KOPT-K1 (cell line): ENCODE results near the gene NR1D1.
"Not testable (repeated sequence)": the region's sequence is repeated elsewhere in the genome, so short reads cannot be mapped to it uniquely, and the experiment has no call there.

Experiments used
- H3K27ac ChIP-seq: fragments of 200-600 bp; sonication (generic); 2 replicates; pipeline ENCODE4 v1.5.1; 2016; ENCODE audit warnings: antibody characterized with exemption, mild to moderate bottlenecking, low read depth, low read length; ENCODE audit not compliant: poor library complexity, severe bottlenecking
- H3K36me3 ChIP-seq: fragments of 200-600 bp; sonication (generic); 2 replicates; pipeline ENCODE4 v1.5.1; 2017; ENCODE audit warnings: antibody characterized with exemption, mild to moderate bottlenecking, low read length, moderate library complexity; ENCODE audit not compliant: insufficient read depth
- H3K9me3 ChIP-seq: fragments of 200-600 bp; sonication (generic); 2 replicates; pipeline ENCODE4 v1.5.1; 2017; ENCODE audit warnings: antibody characterized with exemption, low read length, mild to moderate bottlenecking; ENCODE audit not compliant: insufficient read depth, poor library complexity, severe bottlenecking

NR1D1 gene

DNA sequence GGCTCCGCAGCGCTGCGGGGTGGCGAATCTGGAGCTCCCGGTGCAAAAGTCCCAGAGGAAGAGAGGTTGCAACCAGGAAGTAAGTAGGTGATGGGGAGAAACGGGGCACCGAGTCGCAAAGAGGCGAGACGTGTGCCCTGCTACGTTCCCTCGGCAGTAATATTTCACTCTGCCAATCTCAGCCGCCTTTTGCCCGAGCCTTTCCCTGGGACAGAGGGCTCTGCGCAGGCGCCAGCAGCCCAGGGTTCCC is at the start of gene NR1D1:
NR1D1 (minus strand) TSS at position 171 of the 250 bp plus-strand sequence. CDS start 495 bp downstream, outside the sequence.
- peaks cover 9% of the 10 kb centered on the region; the same call in 1 of the 2 replicates for H3K36me3 ChIP-seq
- no peaks in the 10 kb centered on the region for H3K9me3 ChIP-seq
- H3K27ac ChIP-seq, result peak within 1 kb of the TSS; percentile 87

DNA sequence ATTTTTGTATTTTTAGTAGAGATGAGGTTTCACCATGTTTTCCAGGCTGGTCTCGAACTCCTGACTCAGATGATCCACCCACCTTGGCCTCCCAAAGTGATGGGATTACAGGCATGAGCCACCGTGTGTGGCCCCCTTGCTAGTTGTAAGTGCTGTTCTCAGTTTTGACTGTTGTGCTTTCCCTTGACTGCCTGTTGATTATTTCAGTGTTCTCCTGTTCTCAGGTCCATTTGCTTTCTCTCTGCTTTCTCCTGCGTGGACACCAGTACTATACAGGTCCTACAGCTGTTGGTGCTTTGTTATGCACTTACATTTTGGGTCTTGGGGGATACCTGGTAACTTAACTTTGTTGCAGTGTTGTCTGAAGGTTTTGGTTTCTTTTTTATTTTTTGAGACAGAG is 48.1 kb upstream of the NR1D1 start:
- H3K27ac ChIP-seq, result no peak overlapping the region
- H3K36me3 ChIP-seq, result peaks cover 92% of the 10 kb centered on the region
- no peaks in the 10 kb centered on the region for H3K9me3 ChIP-seq

- Histone ChIP-seq H3K36me3 (peaks cover 85% of the 10 kb centered on the region), H3K27ac (no peak overlapping the region), H3K9me3 (no peaks in the 10 kb centered on the region)
Measured at GRCh38 chr17:40145476-40145875, 45.1 kb upstream of the NR1D1 start.

DNA sequence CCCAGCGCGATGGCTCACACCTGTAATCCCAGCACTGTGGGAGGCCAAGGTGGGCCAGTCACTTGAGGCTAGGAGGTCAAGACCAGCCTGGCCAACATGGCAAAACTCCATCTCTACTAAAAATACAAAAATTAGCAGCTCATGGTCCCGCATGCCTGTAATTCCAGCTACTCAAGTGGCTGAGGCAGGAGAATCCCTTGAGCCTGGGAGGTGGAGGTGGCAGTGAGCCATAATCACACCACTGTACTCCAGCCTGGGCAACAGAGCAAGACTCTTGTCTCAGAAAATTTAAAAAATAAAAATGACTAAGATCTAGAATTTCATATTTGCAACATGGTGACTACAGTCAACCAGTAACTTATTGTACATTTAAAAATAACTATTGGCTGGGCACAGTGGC is 42.8 kb upstream of the NR1D1 start:
- peaks cover 66% of the 10 kb centered on the region for H3K36me3 ChIP-seq
- not testable (repeated sequence) for H3K27ac ChIP-seq, H3K9me3 ChIP-seq

DNA sequence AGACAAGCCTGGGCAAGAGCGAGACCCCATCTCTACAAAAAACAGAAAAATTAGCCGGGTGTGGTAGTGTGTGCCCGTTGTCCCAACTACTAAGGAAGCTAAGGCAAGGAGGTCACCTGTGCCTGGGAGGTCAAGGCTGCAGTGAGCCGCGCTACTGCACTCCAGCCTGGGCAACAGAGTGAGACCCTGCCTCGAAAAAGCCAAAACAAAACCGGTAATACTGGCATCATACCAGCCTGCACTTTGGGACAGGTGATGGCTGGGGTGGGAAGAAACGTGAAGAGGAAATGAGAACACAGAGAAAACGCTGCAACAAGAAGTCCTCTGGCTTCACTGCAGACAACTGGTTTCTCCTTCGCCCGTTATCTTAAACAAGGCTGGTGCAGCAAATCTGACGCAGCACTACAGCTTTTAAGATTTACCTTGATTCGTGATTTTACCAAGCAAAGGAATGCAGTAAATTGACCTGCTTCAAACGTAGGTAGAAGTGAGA is 39.2 kb upstream of the NR1D1 start:
- H3K36me3 ChIP-seq, result peaks cover 72% of the 10 kb centered on the region
- H3K9me3 ChIP-seq, result no peaks in the 10 kb centered on the region
- peak overlapping the region; percentile 96 for H3K27ac ChIP-seq

- no peaks in the 10 kb centered on the region for H3K9me3 ChIP-seq
- H3K27ac ChIP-seq, result no peak overlapping the region
- H3K36me3 ChIP-seq, result peaks cover 77% of the 10 kb centered on the region
Measured at GRCh38 chr17:40135817-40136216, 35.4 kb upstream of the NR1D1 start.

GRCh38 chr17:40134184-40134583 is 33.8 kb upstream of the NR1D1 start:
- H3K36me3 ChIP-seq, result peaks cover 93% of the 10 kb centered on the region
- H3K27ac ChIP-seq, result no peak overlapping the region
- no peaks in the 10 kb centered on the region for H3K9me3 ChIP-seq

DNA sequence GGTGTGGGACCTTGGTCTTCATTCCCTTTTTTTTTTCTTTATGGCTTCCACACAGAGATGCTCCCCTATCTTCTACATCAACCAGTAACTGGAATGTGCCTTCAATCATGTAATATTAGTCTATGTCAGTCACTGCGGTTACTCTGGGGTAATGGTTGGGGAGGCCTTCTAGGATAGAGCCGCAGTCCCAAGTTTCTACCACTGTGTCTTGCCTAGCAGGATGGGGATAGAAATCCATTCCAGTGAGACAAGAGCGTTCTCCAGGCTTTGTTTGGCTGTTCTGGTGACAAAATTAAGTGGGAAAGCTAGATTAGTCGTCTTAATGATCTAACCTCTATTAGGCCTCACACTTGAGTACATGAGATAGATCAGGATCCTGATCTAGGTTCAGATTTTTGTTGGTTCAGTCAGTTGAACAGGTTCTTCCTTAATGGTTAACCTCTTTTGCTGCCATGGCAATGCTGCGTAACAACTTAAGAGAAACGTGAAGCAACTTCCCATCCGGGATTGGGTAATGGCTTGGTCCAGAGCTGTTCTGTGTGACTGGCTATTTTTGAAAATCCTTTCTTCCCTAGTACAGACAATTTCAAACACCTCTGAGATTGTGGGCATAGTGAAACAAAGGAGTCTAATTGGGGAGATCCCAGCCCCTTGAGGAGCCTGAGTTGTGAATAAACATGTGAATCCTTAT is 30.1 kb upstream of the NR1D1 start:
- peaks cover 100% of the 10 kb centered on the region for H3K36me3 ChIP-seq
- H3K9me3 ChIP-seq, result no peaks in the 10 kb centered on the region
- no peak overlapping the region for H3K27ac ChIP-seq

DNA sequence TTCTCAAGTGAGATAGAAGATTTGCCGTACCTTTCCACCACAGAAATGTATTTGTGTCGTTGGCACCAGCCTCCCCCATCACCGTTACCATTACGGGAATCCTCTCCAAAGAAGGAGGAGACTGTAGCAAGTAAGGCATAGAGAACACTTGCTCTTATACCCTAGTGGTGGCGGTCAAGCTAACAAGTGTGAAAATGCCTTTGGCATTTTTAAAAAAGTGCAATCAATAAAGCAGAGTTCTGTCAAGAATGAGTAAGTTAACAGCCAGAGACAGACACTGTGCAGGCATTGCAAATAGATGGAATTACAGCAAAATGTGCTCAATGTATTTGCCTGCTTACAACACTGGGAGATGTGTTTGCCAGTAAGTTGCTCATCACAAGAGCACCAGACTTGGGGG is 29.1 kb upstream of the NR1D1 start:
- H3K27ac ChIP-seq, result no peak overlapping the region
- peaks cover 94% of the 10 kb centered on the region for H3K36me3 ChIP-seq

GRCh38 chr17:40124279-40125141 is 24.1 kb upstream of the NR1D1 start:
- Histone ChIP-seq H3K36me3 (peaks cover 44% of the 10 kb centered on the region), H3K27ac (peak overlapping the region; percentile 90), H3K9me3 (no peaks in the 10 kb centered on the region)

More for the DNA sequence above, 29.1 kb upstream of the NR1D1 start:
- no peaks in the 10 kb centered on the region for H3K9me3 ChIP-seq

GRCh38 chr17:40123811-40124114 is 23.4 kb upstream of the NR1D1 start:
- H3K9me3 ChIP-seq, result no peaks in the 10 kb centered on the region
- H3K27ac ChIP-seq, result peak overlapping the region; percentile 90
- peaks cover 37% of the 10 kb centered on the region for H3K36me3 ChIP-seq

DNA sequence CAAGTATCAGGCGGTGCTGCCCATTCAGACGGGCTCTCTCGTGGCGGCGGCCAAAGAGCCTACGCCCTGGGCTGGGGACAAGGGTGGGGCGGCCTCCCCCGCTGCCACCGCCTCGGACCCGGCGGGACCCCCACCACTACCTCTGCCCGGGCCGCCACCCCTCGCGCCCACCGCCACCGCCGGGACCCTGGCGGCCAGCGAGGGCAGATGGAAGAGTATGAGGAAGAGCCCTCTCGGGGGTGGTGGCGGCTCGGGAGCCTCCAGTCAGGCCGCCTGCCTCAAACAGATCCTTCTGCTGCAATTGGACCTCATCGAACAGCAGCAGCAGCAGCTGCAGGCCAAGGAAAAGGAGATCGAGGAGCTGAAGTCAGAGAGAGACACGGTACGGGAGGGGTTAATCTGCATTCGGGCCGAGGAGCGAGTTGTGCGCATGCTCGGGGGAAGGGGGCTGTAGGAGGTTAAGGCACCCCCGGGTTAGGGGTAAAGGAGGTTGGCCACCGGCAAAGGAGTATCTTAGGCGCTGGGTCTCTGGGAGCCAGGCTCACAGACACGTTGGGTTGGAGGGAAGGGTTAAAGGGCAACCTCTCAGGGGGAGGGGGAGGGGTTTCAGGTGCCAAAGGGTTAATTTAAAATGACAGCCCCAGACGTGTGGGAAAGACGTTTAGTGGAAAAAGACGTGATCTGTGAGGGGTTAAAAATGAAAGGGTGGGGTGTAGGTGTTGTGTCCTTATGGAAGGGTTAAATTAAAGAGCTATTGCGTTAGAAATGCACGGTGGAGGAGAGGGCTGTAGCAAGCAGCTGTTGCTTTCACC is 22.8 kb upstream of the NR1D1 start:
- peaks cover 31% of the 10 kb centered on the region for H3K36me3 ChIP-seq
- H3K9me3 ChIP-seq, result no peaks in the 10 kb centered on the region
- H3K27ac ChIP-seq, result peak overlapping the region; percentile 90

DNA sequence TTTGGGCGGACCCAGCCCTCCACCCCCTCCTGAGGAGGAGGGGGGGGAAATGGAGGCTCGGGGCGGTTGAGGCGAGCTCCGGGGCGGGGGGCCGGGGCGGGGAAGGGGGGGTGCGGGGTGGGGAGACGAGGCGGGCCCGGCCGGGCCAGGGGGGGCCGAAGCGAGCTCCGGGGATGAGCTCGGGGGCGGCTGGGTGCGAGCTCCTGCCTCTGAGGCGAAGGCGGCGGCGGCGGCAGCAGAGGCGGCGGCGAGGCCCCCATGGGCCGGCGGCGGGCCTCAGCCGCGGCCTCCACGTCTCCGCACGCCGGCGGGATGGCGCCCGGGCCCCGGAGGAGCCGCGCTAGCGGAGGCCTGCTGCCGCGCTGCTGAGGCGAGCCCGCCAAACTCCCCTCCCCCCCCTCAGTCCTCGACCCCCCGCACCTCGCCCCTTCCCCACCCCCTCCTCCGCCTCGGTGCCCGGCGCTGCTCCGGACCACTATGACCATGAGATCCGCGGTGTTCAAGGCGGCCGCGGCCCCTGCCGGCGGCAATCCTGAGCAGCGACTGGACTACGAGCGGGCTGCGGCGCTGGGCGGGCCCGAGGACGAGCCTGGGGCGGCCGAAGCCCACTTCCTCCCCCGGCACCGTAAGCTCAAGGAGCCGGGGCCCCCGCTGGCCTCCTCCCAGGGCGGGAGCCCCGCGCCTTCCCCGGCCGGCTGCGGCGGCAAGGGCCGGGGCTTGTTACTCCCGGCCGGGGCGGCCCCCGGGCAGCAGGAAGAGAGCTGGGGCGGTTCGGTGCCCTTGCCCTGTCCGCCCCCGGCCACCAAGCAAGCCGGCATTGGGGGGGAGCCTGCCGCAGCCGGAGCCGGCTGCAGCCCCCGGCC is 22.0 kb upstream of the NR1D1 start:
- Histone ChIP-seq H3K9me3 (no peaks in the 10 kb centered on the region), H3K27ac (peak overlapping the region; percentile 90), H3K36me3 (peaks cover 23% of the 10 kb centered on the region)
